GM06990 (cell line): ENCODE measurements around the gene BUD31.

ENCODE experiments used
- DNase-seq: peaks from one replicate; pipeline ENCODE4 v3.0.0-alpha.2; 2011; ENCODE audit not compliant: insufficient read length; ENCODE audit errors: extremely low read depth
- H3K27me3 ChIP-seq: replicated peaks from 2 replicates; pipeline ENCODE4 v1.6.0; 2011; ENCODE audit warnings: low read length; ENCODE audit not compliant: control insufficient read depth, insufficient read depth
- H3K36me3 ChIP-seq: 2 replicates; pipeline ENCODE4 v1.5.1; 2011; ENCODE audit warnings: low read length; ENCODE audit not compliant: control insufficient read depth, insufficient read depth
- H3K4me3 ChIP-seq: replicated peaks from 2 replicates; pipeline ENCODE4 v1.5.1; 2011; ENCODE audit warnings: low read depth, mild to moderate bottlenecking, control low read depth, low read length
- TF ChIP-seq, protein P1 (sequence below): IDR thresholded peaks from 2 replicates; pipeline ENCODE4 v1.5.1; 2011; ENCODE audit warnings: low read length, control low read depth, mild to moderate bottlenecking, inconsistent platforms; ENCODE audit not compliant: insufficient read depth, poor library complexity, severe bottlenecking

The BUD31 gene

DNA sequence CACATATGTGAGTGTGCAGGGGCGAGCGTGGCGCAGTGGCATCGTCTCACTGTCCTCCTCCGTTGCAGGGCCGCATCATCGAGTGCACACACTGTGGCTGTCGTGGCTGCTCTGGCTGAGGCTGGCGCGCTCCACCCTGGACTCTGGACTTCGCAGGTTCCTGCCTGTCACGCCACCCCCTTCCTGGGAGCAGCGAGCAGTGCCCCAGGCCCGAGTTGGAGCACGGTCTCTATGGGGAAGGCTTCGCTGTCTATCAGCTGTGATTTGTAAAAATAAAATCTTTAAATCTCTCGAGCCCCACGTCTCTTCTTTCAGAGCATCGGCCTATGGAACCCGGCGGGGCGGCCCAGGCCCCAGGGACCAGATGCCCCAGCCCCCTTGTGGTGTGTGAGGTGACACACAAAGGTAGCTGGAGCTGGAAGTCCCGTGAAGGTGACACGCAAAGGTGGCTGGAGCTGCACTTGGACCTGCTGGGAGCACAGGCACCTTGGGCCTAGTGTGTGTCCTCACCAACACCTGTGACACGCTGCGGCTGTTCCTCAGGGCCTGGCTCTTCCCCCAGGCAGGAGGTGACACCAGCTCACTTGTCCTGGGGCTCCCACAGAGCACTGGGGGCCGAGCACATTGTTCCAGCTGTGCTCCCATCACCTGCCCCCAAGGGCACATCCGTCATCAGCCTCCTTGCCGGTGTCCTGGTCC lies 10.7 kb downstream of the BUD31 start:
- no peak for DNase-seq
- TF ChIP-seq, protein P1, sequence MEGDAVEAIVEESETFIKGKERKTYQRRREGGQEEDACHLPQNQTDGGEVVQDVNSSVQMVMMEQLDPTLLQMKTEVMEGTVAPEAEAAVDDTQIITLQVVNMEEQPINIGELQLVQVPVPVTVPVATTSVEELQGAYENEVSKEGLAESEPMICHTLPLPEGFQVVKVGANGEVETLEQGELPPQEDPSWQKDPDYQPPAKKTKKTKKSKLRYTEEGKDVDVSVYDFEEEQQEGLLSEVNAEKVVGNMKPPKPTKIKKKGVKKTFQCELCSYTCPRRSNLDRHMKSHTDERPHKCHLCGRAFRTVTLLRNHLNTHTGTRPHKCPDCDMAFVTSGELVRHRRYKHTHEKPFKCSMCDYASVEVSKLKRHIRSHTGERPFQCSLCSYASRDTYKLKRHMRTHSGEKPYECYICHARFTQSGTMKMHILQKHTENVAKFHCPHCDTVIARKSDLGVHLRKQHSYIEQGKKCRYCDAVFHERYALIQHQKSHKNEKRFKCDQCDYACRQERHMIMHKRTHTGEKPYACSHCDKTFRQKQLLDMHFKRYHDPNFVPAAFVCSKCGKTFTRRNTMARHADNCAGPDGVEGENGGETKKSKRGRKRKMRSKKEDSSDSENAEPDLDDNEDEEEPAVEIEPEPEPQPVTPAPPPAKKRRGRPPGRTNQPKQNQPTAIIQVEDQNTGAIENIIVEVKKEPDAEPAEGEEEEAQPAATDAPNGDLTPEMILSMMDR = no peak
- Histone ChIP-seq H3K27me3 (no peaks in the 10 kb centered on the region), H3K36me3 (peaks cover 28% of the 10 kb centered on the region), H3K4me3 (no peak overlapping the region)

- Histone ChIP-seq H3K36me3 (peaks cover 32% of the 10 kb centered on the region), H3K27me3 (no peaks in the 10 kb centered on the region), H3K4me3 (no peak overlapping the region)
- no peak for DNase-seq
- TF ChIP-seq, protein P1 = no peak
These were observed 11.4 kb downstream of the BUD31 start for GRCh38 chr7:99420213-99420612.

DNA sequence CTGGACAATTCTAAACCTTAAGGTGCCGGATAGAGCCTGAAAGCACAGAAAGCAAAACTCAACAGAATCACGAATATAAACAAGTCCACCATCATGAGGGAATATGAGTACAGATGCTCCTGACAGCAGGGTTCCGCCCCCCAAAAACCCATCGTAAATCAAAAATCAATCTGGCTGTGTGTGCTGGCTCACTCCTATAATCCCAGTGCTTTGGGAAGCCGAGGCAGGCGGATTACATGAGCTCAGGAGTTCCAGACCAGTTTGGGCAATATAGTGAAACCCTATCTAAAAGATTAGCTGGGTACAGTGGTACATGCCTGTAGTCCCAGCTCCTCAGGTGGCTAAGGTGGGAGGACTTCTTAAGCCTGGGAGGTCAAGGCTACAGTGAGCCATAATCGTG lies 12.2 kb downstream of the BUD31 start:
- peaks cover 32% of the 10 kb centered on the region for H3K36me3 ChIP-seq
- DNase-seq = no peak
- H3K27me3 ChIP-seq = no peaks in the 10 kb centered on the region
- TF ChIP-seq, protein P1 = no peak
- H3K4me3 ChIP-seq = no peak overlapping the region

- Histone ChIP-seq H3K36me3 (peaks cover 31% of the 10 kb centered on the region), H3K4me3 (no peak overlapping the region), H3K27me3 (no peaks in the 10 kb centered on the region)
- DNase-seq = no peak
- TF ChIP-seq, protein P1 = no peak
These were observed 13.4 kb downstream of the BUD31 start for GRCh38 chr7:99422186-99422585.

DNA sequence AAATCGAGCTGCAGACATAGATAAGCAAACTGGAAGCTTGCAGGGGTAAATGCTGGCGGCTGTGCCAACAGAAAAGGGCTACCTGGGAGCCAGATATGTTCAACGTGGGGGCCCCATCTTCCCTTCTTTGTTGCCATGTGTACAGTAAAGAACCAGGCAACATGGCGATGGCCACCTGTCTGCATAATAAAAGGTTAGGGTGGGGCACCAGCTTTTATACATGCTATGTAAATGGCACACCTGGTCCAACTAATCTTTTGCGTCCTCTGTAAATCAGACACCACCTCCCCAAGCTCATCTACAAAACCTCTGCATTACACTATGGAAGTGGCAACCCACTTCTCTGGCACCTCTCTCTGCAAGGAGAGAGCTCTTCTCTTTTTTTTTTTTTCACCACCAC lies 13.9 kb downstream of the BUD31 start:
- Histone ChIP-seq H3K36me3 (peaks cover 26% of the 10 kb centered on the region), H3K4me3 (no peak overlapping the region), H3K27me3 (no peaks in the 10 kb centered on the region)
- no peak for DNase-seq
- TF ChIP-seq, protein P1 = no peak
